ENCODE data around the gene OXCT1.

Gene OXCT1

GRCh38 chr5:41707853-41708603, 162.2 kb downstream of the OXCT1 start:
- DNase-seq: peak; percentile 9

GRCh38 chr5:41695920-41696582, 174.2 kb downstream of the OXCT1 start:
- DNase-seq: no peak

GRCh38 chr5:41686767-41687166, 183.5 kb downstream of the OXCT1 start:
- no peak for DNase-seq

- DNase-seq: no peak
Measured at GRCh38 chr5:41686191-41686590, 184.0 kb downstream of the OXCT1 start.

- DNase-seq: no peak
Measured at GRCh38 chr5:41683181-41683580, 187.0 kb downstream of the OXCT1 start.

- DNase-seq: no peak
Measured at GRCh38 chr5:41682641-41683040, 187.6 kb downstream of the OXCT1 start.

GRCh38 chr5:41681840-41682239, 188.4 kb downstream of the OXCT1 start:
- DNase-seq: no peak
